HEK293 (cell line): Measurements from ENCODE around the gene DSN1.

ENCODE experiments used
- CTCF ChIA-PET: fragments of 350-600 bp; formaldehyde crosslinking; extraction: SDS; loops from one replicate; lab custom pipeline; 2021; ENCODE audit warnings: antibody characterized with exemption; lab: Yijun Ruan, JAX
- POLR2A ChIA-PET: fragments of 300-600 bp; formaldehyde crosslinking; extraction: SDS; loops from one replicate; lab custom pipeline; 2020; ENCODE audit warnings: antibody characterized with exemption, inconsistent platforms; lab: Yijun Ruan, JAX
- H3K27ac ChIP-seq: fragments of 200-500 bp; sonication (Bioruptor generic); 2 replicates; pipeline ENCODE4 v1.5.1; 2014; ENCODE audit warnings: low read depth, low read length, control low read depth, inconsistent platforms; ENCODE audit errors: extremely low read depth
- H3K36me3 ChIP-seq, 2 experiments: fragments of 200-500 bp in 1 of 2; sonication (Bioruptor generic) in 1 of 2; 1 replicate in 1 of 2; 2 replicates in 1 of 2; pipeline ENCODE4 v1.5.1; 2014 to 2017; ENCODE audit warnings: inconsistent platforms in 2 of 2, low read length in 2 of 2; ENCODE audit not compliant: control insufficient read depth in 2 of 2, insufficient read depth in 1 of 2
- H3K4me1 ChIP-seq: fragments of 200-500 bp; sonication (Bioruptor generic); 2 replicates; pipeline ENCODE4 v1.5.1; 2014; ENCODE audit warnings: mild to moderate bottlenecking, low read length, inconsistent platforms; ENCODE audit not compliant: control insufficient read depth, insufficient read depth
- H3K4me3 ChIP-seq: 2 replicates; pipeline ENCODE4 v1.5.1; 2011; ENCODE audit warnings: low read depth, mild to moderate bottlenecking, control low read depth, low read length, moderate library complexity
- H3K9me3 ChIP-seq: fragments of 200-500 bp; sonication (Bioruptor generic); 2 replicates; pipeline ENCODE4 v1.5.1; 2014; ENCODE audit warnings: low read depth, low read length, inconsistent platforms; ENCODE audit not compliant: control insufficient read depth, insufficient read depth
- SCRT2 ChIP-seq: fragments of 450-650 bp; formaldehyde crosslinking; IDR thresholded peaks from 2 replicates; pipeline ENCODE4 v1.5.1; 2016; ENCODE audit warnings: missing biosample characterization, missing genetic modification characterization
- ZBTB20 ChIP-seq: fragments of 450-650 bp; formaldehyde crosslinking; IDR thresholded peaks from 2 replicates; pipeline ENCODE4 v1.5.1; 2016; ENCODE audit warnings: missing biosample characterization, missing genetic modification characterization
- ZBTB8A ChIP-seq: fragments of 450-650 bp; formaldehyde crosslinking; IDR thresholded peaks from 2 replicates; pipeline ENCODE4 v1.5.1; 2016; ENCODE audit warnings: missing biosample characterization, missing genetic modification characterization
- ZNF148 ChIP-seq: fragments of 450-650 bp; formaldehyde crosslinking; IDR thresholded peaks from 2 replicates; pipeline ENCODE4 v1.5.0; 2017; ENCODE audit warnings: missing biosample characterization, missing genetic modification characterization, borderline replicate concordance
- ZNF155 ChIP-seq: fragments of 450-650 bp; formaldehyde crosslinking; IDR thresholded peaks from 2 replicates; pipeline ENCODE4 v1.5.1; 2016; ENCODE audit warnings: missing biosample characterization, missing genetic modification characterization
- ZNF350 ChIP-seq: fragments of 450-650 bp; formaldehyde crosslinking; IDR thresholded peaks from 2 replicates; pipeline ENCODE4 v1.5.0; 2017; ENCODE audit warnings: missing biosample characterization, mild to moderate bottlenecking, missing genetic modification characterization
- ZNF354C ChIP-seq: fragments of 450-650 bp; formaldehyde crosslinking; IDR thresholded peaks from 2 replicates; pipeline ENCODE4 v1.5.1; 2016; ENCODE audit warnings: missing biosample characterization, missing genetic modification characterization, low read depth, borderline replicate concordance
- ZNF416 ChIP-seq: fragments of 450-650 bp; formaldehyde crosslinking; IDR thresholded peaks from 2 replicates; pipeline ENCODE4 v1.5.1; 2016; ENCODE audit warnings: missing biosample characterization, missing genetic modification characterization
- ZNF544 ChIP-seq: fragments of 450-650 bp; formaldehyde crosslinking; IDR thresholded peaks from 2 replicates; pipeline ENCODE4 v1.5.0; 2017; ENCODE audit warnings: missing biosample characterization, missing genetic modification characterization
- ZNF677 ChIP-seq: fragments of 450-650 bp; IDR thresholded peaks from 2 replicates; pipeline ENCODE4 v1.5.0; 2018; ENCODE audit warnings: missing biosample characterization, mild to moderate bottlenecking, missing genetic modification characterization, moderate library complexity
- ZNF791 ChIP-seq: fragments of 450-650 bp; formaldehyde crosslinking; IDR thresholded peaks from 2 replicates; pipeline ENCODE4 v1.5.1; 2016; ENCODE audit warnings: missing biosample characterization, missing genetic modification characterization
- ZNF792 ChIP-seq: fragments of 450-650 bp; formaldehyde crosslinking; IDR thresholded peaks from 2 replicates; pipeline ENCODE4 v1.5.1; 2016; ENCODE audit warnings: missing biosample characterization, missing genetic modification characterization
- ZSCAN18 ChIP-seq: fragments of 450-650 bp; formaldehyde crosslinking; IDR thresholded peaks from 2 replicates; pipeline ENCODE4 v1.5.1; 2016; ENCODE audit warnings: missing biosample characterization, missing genetic modification characterization
- ZSCAN4 ChIP-seq: fragments of 450-650 bp; formaldehyde crosslinking; IDR thresholded peaks from 2 replicates; pipeline ENCODE4 v1.5.1; 2017; ENCODE audit warnings: missing biosample characterization, missing genetic modification characterization
- TF ChIP-seq, protein P1 (sequence below): fragments of 450-650 bp; formaldehyde crosslinking; IDR thresholded peaks from 2 replicates; pipeline ENCODE4 v1.5.1; 2016; ENCODE audit warnings: missing biosample characterization, missing genetic modification characterization
- TF ChIP-seq, protein P2 (sequence below): fragments of 450-650 bp; formaldehyde crosslinking; IDR thresholded peaks from 2 replicates; pipeline ENCODE4 v1.5.1; 2016; ENCODE audit warnings: missing biosample characterization, missing genetic modification characterization
- TF ChIP-seq, protein P3 (sequence below): fragments of 450-650 bp; formaldehyde crosslinking; IDR thresholded peaks from 2 replicates; pipeline ENCODE4 v1.5.1; 2016; ENCODE audit warnings: missing biosample characterization, missing genetic modification characterization
- TF ChIP-seq, protein P4 (sequence below): fragments of 450-650 bp; formaldehyde crosslinking; IDR thresholded peaks from 2 replicates; pipeline ENCODE4 v1.5.1; 2016; ENCODE audit warnings: missing biosample characterization, missing genetic modification characterization
- TF ChIP-seq, protein P5 (sequence below): fragments of 450-650 bp; formaldehyde crosslinking; IDR thresholded peaks from 2 replicates; pipeline ENCODE4 v1.5.1; 2017; ENCODE audit warnings: missing biosample characterization, missing genetic modification characterization
- TF ChIP-seq, protein P6 (sequence below): fragments of 450-650 bp; formaldehyde crosslinking; IDR thresholded peaks from 2 replicates; pipeline ENCODE4 v1.5.1; 2016; ENCODE audit warnings: missing biosample characterization, missing genetic modification characterization

The DSN1 gene

GRCh38 chr20:36775196-36775595 is 1.6 kb upstream of the DSN1 start (continued):
- TF ChIP-seq ZSCAN18 (tag by site-specific recombination), result no peak
- TF ChIP-seq, all 188 proteins: peak for 0

GRCh38 chr20:36773107-36773596 is 411 bp downstream of the DSN1 start:
- peak overlapping the region; percentile 81 for H3K4me3 ChIP-seq
- peaks cover 4% of the 10 kb centered on the region; the same call in 1 of the 2 replicates for H3K4me1 ChIP-seq
- H3K36me3 ChIP-seq, result peaks cover 5 to 32% of the 10 kb centered on the region in 2 experiments; a peak in 2 of 3 replicates
- ChIA-PET CTCF (interaction anchor here (0.7 to 3.1 kb wide), 17 partner anchors 9 to 796 kb away, joined by 3 to 19 read pairs (median 5); partner anchors contain the start of gene NDRG3), POLR2A (interaction anchor here (0.6 to 2.4 kb wide), 11 partner anchors 8 to 167 kb away, joined by 3 to 12 read pairs (median 4); partner anchors contain the start of gene RAB5IF)
- H3K9me3 ChIP-seq, result no peaks in the 10 kb centered on the region
- peak overlapping the region; percentile 77 for H3K27ac ChIP-seq
- TF ChIP-seq ZNF792 (tag by site-specific recombination), result no peak
- no peak for TF ChIP-seq ZNF791
- TF ChIP-seq ZBTB20 (tag by site-specific recombination), result 0 out of 2 replicates have a peak, but pooled peaks have one; percentile 12
- no peak for TF ChIP-seq ZNF148 (tag by site-specific recombination)
- TF ChIP-seq, protein P1, sequence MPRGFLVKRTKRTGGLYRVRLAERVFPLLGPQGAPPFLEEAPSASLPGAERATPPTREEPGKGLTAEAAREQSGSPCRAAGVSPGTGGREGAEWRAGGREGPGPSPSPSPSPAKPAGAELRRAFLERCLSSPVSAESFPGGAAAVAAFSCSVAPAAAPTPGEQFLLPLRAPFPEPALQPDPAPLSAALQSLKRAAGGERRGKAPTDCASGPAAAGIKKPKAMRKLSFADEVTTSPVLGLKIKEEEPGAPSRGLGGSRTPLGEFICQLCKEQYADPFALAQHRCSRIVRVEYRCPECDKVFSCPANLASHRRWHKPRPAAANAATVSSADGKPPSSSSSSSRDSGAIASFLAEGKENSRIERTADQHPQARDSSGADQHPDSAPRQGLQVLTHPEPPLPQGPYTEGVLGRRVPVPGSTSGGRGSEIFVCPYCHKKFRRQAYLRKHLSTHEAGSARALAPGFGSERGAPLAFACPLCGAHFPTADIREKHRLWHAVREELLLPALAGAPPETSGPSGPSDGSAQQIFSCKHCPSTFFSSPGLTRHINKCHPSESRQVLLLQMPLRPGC (tag by site-specific recombination), result peak; percentile 18; the same call in 1 of the 2 replicates
- no peak for TF ChIP-seq ZNF350 (tag by site-specific recombination)
- no peak for TF ChIP-seq ZNF416
- TF ChIP-seq, protein P2, sequence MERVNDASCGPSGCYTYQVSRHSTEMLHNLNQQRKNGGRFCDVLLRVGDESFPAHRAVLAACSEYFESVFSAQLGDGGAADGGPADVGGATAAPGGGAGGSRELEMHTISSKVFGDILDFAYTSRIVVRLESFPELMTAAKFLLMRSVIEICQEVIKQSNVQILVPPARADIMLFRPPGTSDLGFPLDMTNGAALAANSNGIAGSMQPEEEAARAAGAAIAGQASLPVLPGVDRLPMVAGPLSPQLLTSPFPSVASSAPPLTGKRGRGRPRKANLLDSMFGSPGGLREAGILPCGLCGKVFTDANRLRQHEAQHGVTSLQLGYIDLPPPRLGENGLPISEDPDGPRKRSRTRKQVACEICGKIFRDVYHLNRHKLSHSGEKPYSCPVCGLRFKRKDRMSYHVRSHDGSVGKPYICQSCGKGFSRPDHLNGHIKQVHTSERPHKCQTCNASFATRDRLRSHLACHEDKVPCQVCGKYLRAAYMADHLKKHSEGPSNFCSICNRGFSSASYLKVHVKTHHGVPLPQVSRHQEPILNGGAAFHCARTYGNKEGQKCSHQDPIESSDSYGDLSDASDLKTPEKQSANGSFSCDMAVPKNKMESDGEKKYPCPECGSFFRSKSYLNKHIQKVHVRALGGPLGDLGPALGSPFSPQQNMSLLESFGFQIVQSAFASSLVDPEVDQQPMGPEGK (tag by site-specific recombination), result peak; percentile 28; the same call in 1 of the 2 replicates
- no peak for TF ChIP-seq ZBTB8A (tag by site-specific recombination)
- TF ChIP-seq ZNF544, result no peak
- TF ChIP-seq, protein P3, sequence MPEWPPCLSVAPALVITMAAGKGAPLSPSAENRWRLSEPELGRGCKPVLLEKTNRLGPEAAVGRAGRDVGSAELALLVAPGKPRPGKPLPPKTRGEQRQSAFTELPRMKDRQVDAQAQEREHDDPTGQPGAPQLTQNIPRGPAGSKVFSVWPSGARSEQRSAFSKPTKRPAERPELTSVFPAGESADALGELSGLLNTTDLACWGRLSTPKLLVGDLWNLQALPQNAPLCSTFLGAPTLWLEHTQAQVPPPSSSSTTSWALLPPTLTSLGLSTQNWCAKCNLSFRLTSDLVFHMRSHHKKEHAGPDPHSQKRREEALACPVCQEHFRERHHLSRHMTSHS (tag by site-specific recombination), result no peak
- TF ChIP-seq, protein P4, sequence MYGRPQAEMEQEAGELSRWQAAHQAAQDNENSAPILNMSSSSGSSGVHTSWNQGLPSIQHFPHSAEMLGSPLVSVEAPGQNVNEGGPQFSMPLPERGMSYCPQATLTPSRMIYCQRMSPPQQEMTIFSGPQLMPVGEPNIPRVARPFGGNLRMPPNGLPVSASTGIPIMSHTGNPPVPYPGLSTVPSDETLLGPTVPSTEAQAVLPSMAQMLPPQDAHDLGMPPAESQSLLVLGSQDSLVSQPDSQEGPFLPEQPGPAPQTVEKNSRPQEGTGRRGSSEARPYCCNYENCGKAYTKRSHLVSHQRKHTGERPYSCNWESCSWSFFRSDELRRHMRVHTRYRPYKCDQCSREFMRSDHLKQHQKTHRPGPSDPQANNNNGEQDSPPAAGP (tag by site-specific recombination), result 0 out of 2 replicates have a peak, but pooled peaks have one; percentile 23
- TF ChIP-seq SCRT2 (tag by site-specific recombination), result peak; percentile 73
- TF ChIP-seq ZNF677 (tag by site-specific recombination), result no peak
- TF ChIP-seq ZSCAN4 (tag by site-specific recombination), result no peak
- TF ChIP-seq, protein P5, sequence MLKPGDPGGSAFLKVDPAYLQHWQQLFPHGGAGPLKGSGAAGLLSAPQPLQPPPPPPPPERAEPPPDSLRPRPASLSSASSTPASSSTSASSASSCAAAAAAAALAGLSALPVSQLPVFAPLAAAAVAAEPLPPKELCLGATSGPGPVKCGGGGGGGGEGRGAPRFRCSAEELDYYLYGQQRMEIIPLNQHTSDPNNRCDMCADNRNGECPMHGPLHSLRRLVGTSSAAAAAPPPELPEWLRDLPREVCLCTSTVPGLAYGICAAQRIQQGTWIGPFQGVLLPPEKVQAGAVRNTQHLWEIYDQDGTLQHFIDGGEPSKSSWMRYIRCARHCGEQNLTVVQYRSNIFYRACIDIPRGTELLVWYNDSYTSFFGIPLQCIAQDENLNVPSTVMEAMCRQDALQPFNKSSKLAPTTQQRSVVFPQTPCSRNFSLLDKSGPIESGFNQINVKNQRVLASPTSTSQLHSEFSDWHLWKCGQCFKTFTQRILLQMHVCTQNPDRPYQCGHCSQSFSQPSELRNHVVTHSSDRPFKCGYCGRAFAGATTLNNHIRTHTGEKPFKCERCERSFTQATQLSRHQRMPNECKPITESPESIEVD (tag by site-specific recombination), result no peak
- TF ChIP-seq ZNF354C (tag by site-specific recombination), result no peak
- TF ChIP-seq, protein P6, sequence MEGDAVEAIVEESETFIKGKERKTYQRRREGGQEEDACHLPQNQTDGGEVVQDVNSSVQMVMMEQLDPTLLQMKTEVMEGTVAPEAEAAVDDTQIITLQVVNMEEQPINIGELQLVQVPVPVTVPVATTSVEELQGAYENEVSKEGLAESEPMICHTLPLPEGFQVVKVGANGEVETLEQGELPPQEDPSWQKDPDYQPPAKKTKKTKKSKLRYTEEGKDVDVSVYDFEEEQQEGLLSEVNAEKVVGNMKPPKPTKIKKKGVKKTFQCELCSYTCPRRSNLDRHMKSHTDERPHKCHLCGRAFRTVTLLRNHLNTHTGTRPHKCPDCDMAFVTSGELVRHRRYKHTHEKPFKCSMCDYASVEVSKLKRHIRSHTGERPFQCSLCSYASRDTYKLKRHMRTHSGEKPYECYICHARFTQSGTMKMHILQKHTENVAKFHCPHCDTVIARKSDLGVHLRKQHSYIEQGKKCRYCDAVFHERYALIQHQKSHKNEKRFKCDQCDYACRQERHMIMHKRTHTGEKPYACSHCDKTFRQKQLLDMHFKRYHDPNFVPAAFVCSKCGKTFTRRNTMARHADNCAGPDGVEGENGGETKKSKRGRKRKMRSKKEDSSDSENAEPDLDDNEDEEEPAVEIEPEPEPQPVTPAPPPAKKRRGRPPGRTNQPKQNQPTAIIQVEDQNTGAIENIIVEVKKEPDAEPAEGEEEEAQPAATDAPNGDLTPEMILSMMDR (tag by site-specific recombination), result 0 out of 2 replicates have a peak, but pooled peaks have one; percentile 6
- no peak for TF ChIP-seq ZNF155 (tag by site-specific recombination)
